Epithelial cell of esophagus (primary cell): Measurements from ENCODE around the gene RARB.
A peak's percentile ranks its signal among the peaks of the same experiment; 100 is the strongest.

Experiments
- DNase-seq: peaks from one replicate; pipeline ENCODE4 v3.0.0; 2010; ENCODE audit warnings: low read depth
- H3K4me3 ChIP-seq: 2 replicates; pipeline ENCODE4 v1.5.1; 2011; ENCODE audit warnings: mild to moderate bottlenecking, low read length, control low read depth
- CTCF ChIP-seq: IDR thresholded peaks from 2 replicates; pipeline ENCODE4 v1.5.1; 2011; ENCODE audit warnings: low read depth, mild to moderate bottlenecking, low read length, control low read depth, inconsistent platforms; ENCODE audit not compliant: insufficient read depth; ENCODE audit errors: missing control alignments

Gene RARB

DNA sequence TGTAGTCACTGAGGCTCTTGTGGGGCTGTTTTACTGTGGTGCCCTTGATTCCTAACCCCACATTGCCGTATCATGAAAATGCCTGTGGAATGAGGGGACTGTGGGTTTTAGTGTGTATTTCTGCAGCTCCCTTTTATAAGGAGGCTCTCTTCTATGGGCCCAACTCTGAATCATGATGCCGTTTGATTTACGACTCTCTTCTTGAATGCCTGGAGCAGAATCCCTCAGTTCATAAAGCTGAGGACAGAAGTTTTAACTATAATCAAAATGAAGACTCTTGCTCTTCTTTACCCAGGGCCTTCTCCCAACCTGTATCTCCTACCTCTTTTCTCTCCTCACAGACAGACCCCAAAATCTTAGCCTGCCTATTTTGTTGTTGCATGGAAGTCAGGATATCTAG is 109.5 kb downstream of the RARB start:
- no peak overlapping the region for H3K4me3 ChIP-seq
- DNase-seq, result no peak
- no peak for TF ChIP-seq CTCF

DNA sequence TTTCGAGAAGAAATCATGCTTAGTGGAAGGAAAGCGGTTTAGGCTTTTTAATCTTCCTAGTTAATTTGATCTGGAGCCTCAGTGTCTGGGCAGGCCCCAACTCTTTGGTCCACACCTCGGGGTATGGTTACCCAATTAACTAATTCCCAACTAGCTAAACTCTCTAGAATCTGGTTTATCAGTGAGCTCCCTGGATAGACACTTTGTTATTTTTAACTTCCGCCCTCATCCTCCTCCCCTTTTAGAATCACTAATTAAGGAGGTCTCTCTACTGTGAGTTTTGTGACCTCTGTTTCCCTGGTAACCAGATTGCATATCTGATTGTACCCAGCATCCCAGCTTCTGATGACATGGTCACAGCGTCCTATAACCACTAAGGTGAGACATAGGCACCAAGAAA is 112.2 kb downstream of the RARB start:
- DNase-seq, result no peak
- H3K4me3 ChIP-seq, result no peak overlapping the region
- TF ChIP-seq CTCF, result no peak

DNA sequence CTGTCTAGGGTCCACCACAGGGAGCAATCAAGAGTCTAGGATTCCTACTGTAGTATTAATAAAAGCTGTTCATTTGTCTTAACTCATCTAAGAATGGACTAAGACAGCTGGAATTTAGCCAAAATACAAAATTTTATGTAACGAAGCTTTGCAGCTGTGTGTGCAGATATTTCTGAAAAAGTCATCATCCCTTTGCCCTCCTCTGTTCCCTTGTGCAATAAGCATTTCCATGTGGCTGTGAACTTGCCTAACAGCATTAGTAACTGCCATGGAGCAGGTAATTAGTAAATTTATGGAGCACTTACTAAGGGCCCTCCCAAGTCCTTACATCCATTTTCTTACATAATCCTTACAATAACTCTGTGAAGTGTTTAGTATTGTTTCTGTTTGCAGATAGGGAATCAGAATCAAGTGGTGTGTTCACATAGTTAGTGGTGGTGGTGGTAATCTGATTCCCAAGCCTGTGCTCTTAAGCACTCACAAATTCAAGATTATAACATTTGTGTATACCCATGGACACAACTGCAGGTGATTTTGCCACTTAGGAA is 114.5 kb downstream of the RARB start:
- no peak overlapping the region for H3K4me3 ChIP-seq
- no peak for TF ChIP-seq CTCF
- peak; percentile 28 for DNase-seq

GRCh38 chr3:25547103-25547502 is 119.0 kb downstream of the RARB start:
- peak; percentile 63 for DNase-seq
- TF ChIP-seq CTCF, result no peak
- H3K4me3 ChIP-seq, result no peak overlapping the region

- TF ChIP-seq CTCF, result no peak
- H3K4me3 ChIP-seq, result no peak overlapping the region
- no peak for DNase-seq
Measured at GRCh38 chr3:25547943-25548674, 120.0 kb downstream of the RARB start.

DNA sequence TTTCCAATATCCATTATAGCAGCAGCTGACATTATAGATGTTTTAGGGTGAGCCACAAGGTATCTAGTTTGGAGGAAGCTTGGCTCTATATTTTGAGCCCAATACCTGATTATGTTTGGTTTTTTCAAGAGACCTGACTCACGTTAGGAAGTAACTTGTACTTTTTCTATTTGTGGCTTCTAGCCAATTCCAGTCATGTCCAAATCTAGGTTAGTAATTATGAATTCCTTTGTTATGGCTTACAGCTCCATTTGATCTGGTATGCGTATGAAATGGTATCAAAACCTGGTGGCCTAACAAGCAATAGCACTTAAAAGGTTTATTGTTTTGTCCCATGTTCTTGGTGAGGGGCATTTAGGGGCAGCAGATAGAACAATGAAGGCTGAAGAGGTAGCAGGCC is 120.8 kb downstream of the RARB start:
- peak; percentile 70 for DNase-seq
- no peak for TF ChIP-seq CTCF
- H3K4me3 ChIP-seq, result no peak overlapping the region

GRCh38 chr3:25552251-25552650 is 124.2 kb downstream of the RARB start:
- no peak overlapping the region for H3K4me3 ChIP-seq
- no peak for DNase-seq
- no peak for TF ChIP-seq CTCF
